Measurements from ENCODE around the gene DPM1. TPM values are rescaled to one million over a fixed set of nuclear protein-coding genes. Genes with fewer than 3 reads are reported as not detected.

The DPM1 gene
- 91.2 and 102 TPM in 2 replicates for total RNA-seq

DNA sequence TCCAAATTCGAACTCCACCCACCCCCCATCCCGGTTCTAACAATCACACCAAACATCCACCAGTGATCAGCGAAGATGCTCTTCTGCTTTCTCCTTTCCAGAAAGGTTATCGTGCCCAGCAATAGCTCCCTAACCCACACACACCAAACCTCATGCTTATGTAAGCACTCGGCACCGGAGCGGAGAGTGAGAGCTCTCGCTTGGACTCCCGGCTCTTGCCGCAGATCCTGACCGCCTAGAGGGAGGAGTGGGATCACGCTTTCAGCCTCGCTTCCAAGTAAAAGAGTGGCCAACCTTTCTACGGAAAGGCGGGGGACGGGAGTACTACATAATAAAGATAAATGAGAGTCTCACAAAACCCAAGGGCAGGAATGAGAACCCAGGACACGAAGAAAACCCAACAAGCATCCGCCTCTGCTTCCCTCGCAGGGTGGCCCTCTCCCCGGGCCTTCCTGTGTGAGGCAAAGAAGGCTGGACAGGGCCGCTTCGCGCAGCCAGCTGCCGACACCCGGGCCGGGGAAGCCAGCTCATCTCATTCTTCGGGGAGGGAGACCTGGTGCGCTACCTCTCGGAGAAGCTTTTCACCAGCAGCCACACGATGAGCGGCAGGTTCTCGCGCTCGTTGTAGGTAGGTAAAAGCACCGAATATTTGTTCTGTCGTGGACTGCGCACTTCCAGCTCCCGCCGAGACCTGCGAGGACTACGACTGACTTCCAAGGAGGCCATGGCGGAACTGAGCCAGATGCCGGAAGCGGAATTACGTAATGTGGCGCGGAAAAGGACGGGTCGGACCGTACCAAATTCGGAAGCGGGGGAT lies at the start of gene DPM1:
Gene DPM1, minus strand, starts transcription at position 735 of the 817 bp plus-strand sequence. Its CDS starts 9 bp downstream, at position 726.

DNA sequence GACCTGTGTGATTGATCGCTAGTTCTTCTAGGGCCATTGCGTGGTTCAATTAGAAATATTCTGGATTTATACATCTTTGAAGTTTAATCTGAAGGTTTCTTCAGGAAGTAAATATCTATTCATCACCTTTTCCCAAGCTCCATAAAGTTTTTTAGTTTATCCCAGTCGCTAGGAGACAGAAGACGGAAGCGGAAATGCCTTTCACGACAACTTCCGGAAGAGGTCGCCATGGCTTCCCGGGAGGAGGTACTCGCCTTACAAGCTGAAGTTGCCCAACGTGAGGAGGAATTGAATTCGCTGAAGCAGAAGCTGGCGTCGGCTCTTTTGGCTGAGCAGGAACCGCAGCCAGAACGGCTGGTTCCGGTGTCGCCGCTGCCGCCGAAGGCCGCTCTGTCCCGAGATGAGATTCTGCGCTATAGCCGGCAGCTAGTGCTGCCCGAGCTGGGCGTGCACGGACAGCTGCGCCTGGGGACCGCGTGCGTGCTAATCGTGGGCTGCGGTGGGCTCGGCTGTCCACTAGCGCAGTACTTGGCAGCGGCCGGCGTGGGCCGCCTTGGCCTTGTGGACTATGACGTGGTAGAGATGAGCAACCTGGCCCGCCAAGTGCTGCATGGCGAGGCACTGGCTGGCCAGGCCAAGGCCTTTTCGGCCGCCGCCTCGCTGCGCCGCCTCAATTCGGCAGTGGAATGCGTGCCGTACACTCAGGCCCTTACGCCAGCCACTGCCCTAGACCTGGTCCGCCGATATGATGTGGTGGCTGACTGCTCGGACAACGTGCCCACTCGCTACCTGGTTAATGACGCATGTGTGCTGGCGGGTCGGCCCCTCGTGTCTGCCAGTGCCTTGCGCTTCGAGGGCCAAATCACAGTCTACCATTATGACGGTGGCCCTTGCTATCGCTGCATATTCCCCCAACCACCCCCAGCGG lies 547 bp upstream of the DPM1 start, which contains the start of gene MOCS3:
Gene MOCS3, plus strand, starts transcription at position 204 of the 928 bp plus-strand sequence. Its CDS starts 25 bp downstream, at position 229.

DNA sequence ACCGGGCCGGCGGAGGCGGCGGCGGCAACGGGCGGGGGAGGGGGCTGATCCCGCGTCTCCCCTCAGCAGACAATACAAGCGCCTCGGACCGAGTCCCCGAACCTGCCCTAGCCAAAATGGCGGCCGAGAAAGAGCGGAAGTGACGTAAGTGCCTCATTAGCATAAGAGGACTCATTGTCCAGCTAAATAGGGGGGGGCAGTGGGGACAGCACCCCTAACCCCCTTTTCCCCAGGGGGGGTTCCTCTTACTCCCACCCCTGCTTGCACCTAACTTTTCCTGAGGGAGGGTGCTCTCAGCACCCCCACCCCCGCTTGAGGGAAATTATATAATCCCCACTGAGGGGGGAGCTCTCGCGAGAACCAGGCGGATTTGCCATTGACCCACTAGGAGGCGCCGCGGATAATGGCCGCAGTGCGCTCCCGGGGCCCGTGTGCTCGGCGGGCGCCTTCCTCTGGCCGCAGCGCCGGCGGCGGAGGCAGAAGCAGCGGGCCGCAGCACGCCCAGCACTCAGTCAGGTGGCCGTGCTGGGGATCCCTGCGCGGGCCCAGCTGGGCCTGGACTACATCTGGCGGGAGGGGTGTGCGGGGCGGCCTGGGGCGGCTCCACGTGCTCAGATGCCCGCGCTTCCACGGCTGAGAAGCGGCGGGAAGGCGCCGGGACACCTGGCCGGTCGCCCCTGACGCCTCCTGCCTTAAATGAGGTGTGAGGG lies 26.9 kb downstream of the DPM1 start, which contains the start of gene ADNP:
Gene ADNP, minus strand, starts transcription at position 132 of the 710 bp plus-strand sequence. CDS start 27,441 bp downstream, outside the sequence.

Other genes starting within 250 kb of the DPM1 start
- gene PARD6B, start 227.0 kb downstream of the DPM1 start, total RNA-seq = 0.27 and 0.43 TPM in 2 replicates
- gene BCAS4, start 163.5 kb downstream of the DPM1 start, total RNA-seq = 1.0 and 2.9 TPM in 2 replicates
- gene ADNP, start 27.1 kb downstream of the DPM1 start, total RNA-seq = 54.0 and 56.4 TPM in 2 replicates
- gene MOCS3, start 286 bp upstream of the DPM1 start, total RNA-seq = 7.4 and 9.0 TPM in 2 replicates
- 0.40 and 1.5 TPM in 2 replicates for gene KCNG1, start 64.6 kb upstream of the DPM1 start, total RNA-seq

All from thoracic aorta endothelial cell (primary cell).